Stimulated activated CD8-positive, alpha-beta memory T cell treated with anti-CD3 and anti-CD28 coated beads, Interleukin-12 subunit alpha, Interleukin-12 subunit beta, amount 100 ng/mL, for 24 hours (primary cell): ENCODE data around the gene TPRA1.
"Not testable (repeated sequence)": the region's sequence is repeated elsewhere in the genome, so short reads cannot be mapped to it uniquely, and the experiment has no call there.

ENCODE experiments used
- DNase-seq: peaks from one replicate; pipeline ENCODE4 v3.0.0-alpha.2; 2020; ENCODE audit errors: extremely low read depth

TPRA1 gene

GRCh38 chr3:127536830-127537812 lies 53.4 kb downstream of the TPRA1 start:
- no peak for DNase-seq

GRCh38 chr3:127535901-127536829 lies 54.4 kb downstream of the TPRA1 start:
- DNase-seq: no peak

GRCh38 chr3:127535106-127535785 lies 55.3 kb downstream of the TPRA1 start:
- no peak for DNase-seq

- DNase-seq: no peak
Observed at GRCh38 chr3:127534564-127534963, 56.0 kb downstream of the TPRA1 start.

- no peak for DNase-seq
Observed at GRCh38 chr3:127534161-127534451, 56.4 kb downstream of the TPRA1 start.

GRCh38 chr3:127532561-127533203 lies 57.9 kb downstream of the TPRA1 start:
- DNase-seq: no peak

GRCh38 chr3:127531821-127532220 lies 58.7 kb downstream of the TPRA1 start:
- DNase-seq: no peak

GRCh38 chr3:127530863-127531262 lies 59.7 kb downstream of the TPRA1 start:
- DNase-seq: not testable (repeated sequence)

GRCh38 chr3:127529346-127530188 lies 61.0 kb downstream of the TPRA1 start:
- no peak for DNase-seq

- no peak for DNase-seq
Observed at GRCh38 chr3:127525373-127525772, 65.2 kb downstream of the TPRA1 start.

- no peak for DNase-seq
Observed at GRCh38 chr3:127524296-127524896, 66.1 kb downstream of the TPRA1 start.
